HG03097 (cell line): ENCODE results near the gene FAHD2A.
"Not testable (repeated sequence)": the region's sequence is repeated elsewhere in the genome, so short reads cannot be mapped to it uniquely, and the experiment has no call there.

ENCODE experiments used
- ATAC-seq: cut with Tn5 transposase; IDR thresholded peaks from one replicate; pipeline ENCODE4 v1.9.1; 2021; ENCODE audit not compliant: unreplicated experiment, low FRiP score

FAHD2A gene

GRCh38 chr2:95433373-95433772 is 30.9 kb downstream of the FAHD2A start:
- ATAC-seq, result not testable (repeated sequence)

GRCh38 chr2:95433973-95434372 is 31.5 kb downstream of the FAHD2A start:
- not testable (repeated sequence) for ATAC-seq

DNA sequence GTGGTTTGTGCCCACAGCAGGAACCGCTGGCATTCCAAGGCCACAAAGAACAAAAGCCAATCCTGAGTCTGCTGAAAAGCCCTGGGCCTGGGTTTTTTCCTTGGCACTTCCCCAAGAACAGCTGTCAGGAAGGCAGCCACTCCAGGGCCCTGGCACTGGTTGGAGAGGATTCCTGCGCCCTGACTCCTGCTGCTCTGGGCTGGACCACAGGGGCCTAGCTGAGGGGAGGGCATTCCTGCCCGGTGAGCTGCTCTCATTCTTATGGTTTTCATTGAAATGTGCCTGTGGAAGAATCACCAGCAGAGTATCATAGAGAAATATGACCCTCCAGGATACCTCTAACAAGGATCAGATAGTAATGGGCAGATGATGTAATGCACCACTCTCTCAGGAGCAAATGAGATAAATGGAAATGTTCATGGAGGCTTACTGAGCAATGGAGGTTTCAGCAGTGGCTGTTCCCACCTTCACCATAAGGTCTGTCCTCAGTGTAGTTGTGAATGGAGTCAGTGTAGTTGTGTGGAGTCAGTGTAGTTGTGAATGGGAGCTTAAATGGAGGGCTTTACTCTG is 32.1 kb downstream of the FAHD2A start:
- ATAC-seq, result not testable (repeated sequence)

GRCh38 chr2:95435162-95435871 is 32.8 kb downstream of the FAHD2A start:
- ATAC-seq, result not testable (repeated sequence)

DNA sequence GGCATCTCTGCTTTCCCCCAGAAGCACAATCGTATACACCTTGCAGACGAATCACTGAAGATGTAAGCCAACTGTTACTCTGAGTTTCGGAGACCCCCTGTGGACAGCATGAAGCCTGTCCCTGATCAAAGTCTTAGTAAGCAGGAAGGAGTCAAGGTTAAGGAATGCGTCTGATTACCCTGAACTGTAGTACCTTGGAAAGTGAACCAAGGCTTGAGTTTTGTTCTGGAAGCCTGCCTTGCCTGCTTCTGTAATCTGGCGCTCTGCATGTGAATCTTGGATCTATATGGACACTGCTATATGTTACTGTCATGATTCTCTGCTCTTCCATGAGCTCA is 33.3 kb downstream of the FAHD2A start:
- ATAC-seq, result not testable (repeated sequence)

DNA sequence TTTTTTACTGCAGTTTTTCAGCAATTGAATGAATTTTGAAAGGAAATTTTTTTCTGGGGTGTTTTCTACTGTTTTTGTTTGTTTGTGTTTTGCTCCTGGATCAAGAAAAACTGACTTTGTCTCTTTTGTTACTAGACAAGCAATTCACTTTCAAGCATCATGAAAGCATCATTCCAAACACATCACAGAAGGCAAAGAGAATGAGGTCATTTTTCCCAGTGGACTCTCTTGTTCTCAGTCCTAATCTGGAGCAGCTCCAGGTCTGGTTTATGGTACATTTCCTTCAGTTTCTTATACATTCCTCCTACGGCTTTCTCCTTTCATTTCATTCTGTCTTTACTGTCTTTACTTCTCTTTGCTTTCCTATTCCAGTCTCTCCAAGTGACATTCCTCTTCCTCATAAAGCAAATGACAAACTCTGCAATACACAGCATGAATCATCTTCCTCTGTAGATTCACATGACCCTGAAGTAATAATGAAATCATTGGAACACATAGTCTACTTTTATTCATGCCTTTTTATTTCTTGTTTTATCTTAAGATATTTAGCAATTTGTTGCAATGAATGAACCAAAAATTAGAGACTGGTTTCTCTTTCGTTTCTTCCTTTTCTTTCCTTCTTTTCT is 40.1 kb downstream of the FAHD2A start:
- not testable (repeated sequence) for ATAC-seq

DNA sequence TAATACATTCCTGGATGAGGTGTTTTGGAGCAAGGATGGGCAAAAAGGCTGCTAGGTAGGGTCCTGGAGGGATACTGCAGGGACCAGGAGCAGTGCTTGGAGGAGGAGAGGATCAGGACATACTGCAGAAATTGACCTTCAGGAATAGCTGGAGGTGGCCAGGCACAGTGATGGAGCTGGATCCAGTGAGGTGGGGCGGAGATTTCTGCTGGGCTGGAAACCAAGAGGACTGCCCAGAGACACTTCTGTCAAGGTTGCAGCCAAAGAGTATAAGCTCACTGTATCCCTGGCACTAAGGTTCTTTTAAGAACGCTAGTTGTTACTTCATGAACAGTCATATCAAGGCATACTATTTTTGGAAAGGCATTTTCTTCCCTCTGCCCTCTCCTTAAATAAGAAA is 42.8 kb downstream of the FAHD2A start:
- not testable (repeated sequence) for ATAC-seq

- ATAC-seq, result not testable (repeated sequence)
Measured at GRCh38 chr2:95463292-95463691, 60.8 kb downstream of the FAHD2A start.
